DOHH2 (cell line): ENCODE measurements around the gene PROM1.

Experiments used
- H3F3A ChIP-seq: fragments of 200-600 bp; sonication (generic), shearing (Covaris generic); 2 replicates; pipeline ENCODE4 v1.6.0; 2016; ENCODE audit warnings: antibody characterized with exemption, mild to moderate bottlenecking; ENCODE audit not compliant: control insufficient read depth, insufficient read depth
- H3K27ac ChIP-seq: fragments of 200-600 bp; sonication (generic); 2 replicates; pipeline ENCODE4 v1.5.1; 2014; ENCODE audit warnings: low read depth, mild to moderate bottlenecking, low read length, moderate library complexity
- H3K27me3 ChIP-seq: fragments of 200-600 bp; sonication (generic); 2 replicates; pipeline ENCODE4 v1.6.1; 2014; ENCODE audit warnings: mild to moderate bottlenecking, low read length, mixed read lengths; ENCODE audit not compliant: control insufficient read depth
- H3K36me3 ChIP-seq: fragments of 200-600 bp; sonication (generic); 2 replicates; pipeline ENCODE4 v1.6.1; 2014; ENCODE audit warnings: mild to moderate bottlenecking, low read length, moderate library complexity, mixed read lengths; ENCODE audit not compliant: control insufficient read depth
- H3K4me1 ChIP-seq: fragments of 200-600 bp; sonication (generic); 2 replicates; pipeline ENCODE4 v1.6.1; 2014; ENCODE audit warnings: mild to moderate bottlenecking, low read length, mixed read lengths; ENCODE audit not compliant: control insufficient read depth
- H3K4me2 ChIP-seq: fragments of 200-600 bp; sonication (generic); 2 replicates; pipeline ENCODE4 v1.6.0; 2014; ENCODE audit warnings: mild to moderate bottlenecking, low read length, moderate library complexity
- H3K4me3 ChIP-seq: fragments of 200-600 bp; sonication (generic); 2 replicates; pipeline ENCODE4 v1.5.1; 2014; ENCODE audit warnings: mild to moderate bottlenecking, low read length, mixed read lengths
- H3K79me2 ChIP-seq: fragments of 200-600 bp; sonication (generic); 2 replicates; pipeline ENCODE4 v1.6.1; 2014; ENCODE audit warnings: mild to moderate bottlenecking, low read length, mixed read lengths; ENCODE audit not compliant: control insufficient read depth
- H3K9me2 ChIP-seq: fragments of 200-600 bp; sonication (generic); replicated peaks from 2 replicates; pipeline ENCODE4 v1.6.1; 2014; ENCODE audit warnings: mild to moderate bottlenecking, low read length, mixed read lengths; ENCODE audit not compliant: control insufficient read depth
- H3K9me3 ChIP-seq: fragments of 200-600 bp; sonication (generic); 2 replicates; pipeline ENCODE4 v1.6.1; 2014; ENCODE audit warnings: antibody characterized with exemption, low read length, mixed read lengths; ENCODE audit not compliant: control insufficient read depth, insufficient read depth
- H4K20me1 ChIP-seq: fragments of 200-600 bp; sonication (generic); 2 replicates; pipeline ENCODE4 v1.6.0; 2014; ENCODE audit warnings: low read depth, mild to moderate bottlenecking, antibody characterized with exemption, low read length, moderate library complexity; ENCODE audit not compliant: control insufficient read depth, insufficient read depth
- EZH2phosphoT487 ChIP-seq: fragments of 200-600 bp; sonication (generic); IDR thresholded peaks from 2 replicates; pipeline ENCODE4 v1.6.1; 2017; ENCODE audit warnings: borderline replicate concordance, mild to moderate bottlenecking, antibody characterized with exemption, low read length, moderate library complexity, mixed read lengths
- TF ChIP-seq, protein P1 (sequence below): fragments of 200-600 bp; sonication (generic); IDR thresholded peaks from one replicate; pipeline ENCODE4 v1.5.1; 2014; ENCODE audit warnings: antibody characterized with exemption, mild to moderate bottlenecking, low read depth, low read length; ENCODE audit not compliant: poor library complexity, severe bottlenecking

The PROM1 gene

DNA sequence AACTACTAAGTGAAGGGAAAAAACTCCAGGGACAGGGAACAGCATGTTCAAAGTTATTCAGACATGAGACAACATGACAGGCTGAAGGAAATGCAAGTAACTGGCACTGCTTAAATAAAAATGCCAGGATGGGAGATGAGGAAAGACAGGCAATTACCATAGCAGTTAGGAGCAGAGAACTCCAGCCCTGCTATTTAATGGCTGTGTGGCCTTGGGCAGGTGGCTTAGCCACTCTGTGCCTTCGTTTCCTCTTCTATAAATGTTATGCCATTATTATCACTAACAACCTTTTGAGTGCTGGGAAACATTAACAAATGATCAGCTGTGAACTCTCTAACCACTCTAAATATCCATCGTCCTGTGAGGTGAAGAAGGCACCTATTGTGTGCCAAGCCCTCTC, 32.7 kb downstream of the PROM1 start:
- Histone ChIP-seq H3K27ac (no peak overlapping the region), H3K9me3 (no peaks in the 10 kb centered on the region), H3K4me3 (no peak overlapping the region), H3K36me3 (no peaks in the 10 kb centered on the region), H3K4me1 (peaks cover 14% of the 10 kb centered on the region), H3F3A (no peaks in the 10 kb centered on the region), H3K27me3 (0 out of 2 replicates have a peak, but pooled peaks cover 3% of the 10 kb centered on the region), H4K20me1 (no peaks in the 10 kb centered on the region), H3K9me2 (no peaks in the 10 kb centered on the region), H3K4me2 (no peak overlapping the region), H3K79me2 (no peaks in the 10 kb centered on the region)
- no peak for TF ChIP-seq EZH2phosphoT487
- TF ChIP-seq, protein P1, sequence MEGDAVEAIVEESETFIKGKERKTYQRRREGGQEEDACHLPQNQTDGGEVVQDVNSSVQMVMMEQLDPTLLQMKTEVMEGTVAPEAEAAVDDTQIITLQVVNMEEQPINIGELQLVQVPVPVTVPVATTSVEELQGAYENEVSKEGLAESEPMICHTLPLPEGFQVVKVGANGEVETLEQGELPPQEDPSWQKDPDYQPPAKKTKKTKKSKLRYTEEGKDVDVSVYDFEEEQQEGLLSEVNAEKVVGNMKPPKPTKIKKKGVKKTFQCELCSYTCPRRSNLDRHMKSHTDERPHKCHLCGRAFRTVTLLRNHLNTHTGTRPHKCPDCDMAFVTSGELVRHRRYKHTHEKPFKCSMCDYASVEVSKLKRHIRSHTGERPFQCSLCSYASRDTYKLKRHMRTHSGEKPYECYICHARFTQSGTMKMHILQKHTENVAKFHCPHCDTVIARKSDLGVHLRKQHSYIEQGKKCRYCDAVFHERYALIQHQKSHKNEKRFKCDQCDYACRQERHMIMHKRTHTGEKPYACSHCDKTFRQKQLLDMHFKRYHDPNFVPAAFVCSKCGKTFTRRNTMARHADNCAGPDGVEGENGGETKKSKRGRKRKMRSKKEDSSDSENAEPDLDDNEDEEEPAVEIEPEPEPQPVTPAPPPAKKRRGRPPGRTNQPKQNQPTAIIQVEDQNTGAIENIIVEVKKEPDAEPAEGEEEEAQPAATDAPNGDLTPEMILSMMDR: no peak

DNA sequence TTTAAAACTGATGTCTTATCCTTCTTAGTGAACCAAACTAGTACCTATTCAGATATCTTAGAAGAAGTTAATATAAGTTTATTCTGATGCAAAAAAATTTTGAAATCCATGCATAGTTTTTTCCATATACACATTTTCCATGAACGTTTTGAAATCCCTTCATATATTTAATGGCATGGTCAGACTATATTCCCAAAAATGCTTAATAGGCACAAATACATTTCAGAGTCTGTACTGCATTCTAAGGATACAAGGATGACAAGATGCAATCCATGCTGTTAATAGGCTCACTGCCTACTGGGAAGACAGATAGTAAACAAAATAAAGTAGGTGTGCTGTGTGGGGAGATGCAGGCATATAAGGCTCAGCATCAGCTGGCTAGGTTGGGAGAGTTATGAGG, 33.2 kb downstream of the PROM1 start:
- no peak overlapping the region for H3K4me3 ChIP-seq
- H3K4me1 ChIP-seq: peaks cover 9% of the 10 kb centered on the region
- no peaks in the 10 kb centered on the region for H3K9me2 ChIP-seq
- H3K4me2 ChIP-seq: no peak overlapping the region
- H3K9me3 ChIP-seq: no peaks in the 10 kb centered on the region
- H3K36me3 ChIP-seq: no peaks in the 10 kb centered on the region
- no peaks in the 10 kb centered on the region for H4K20me1 ChIP-seq
- H3K79me2 ChIP-seq: no peaks in the 10 kb centered on the region
- no peak overlapping the region for H3K27ac ChIP-seq
- 0 out of 2 replicates have a peak, but pooled peaks cover 3% of the 10 kb centered on the region for H3K27me3 ChIP-seq
- H3F3A ChIP-seq: no peaks in the 10 kb centered on the region
- TF ChIP-seq, protein P1: no peak
- TF ChIP-seq EZH2phosphoT487: no peak

DNA sequence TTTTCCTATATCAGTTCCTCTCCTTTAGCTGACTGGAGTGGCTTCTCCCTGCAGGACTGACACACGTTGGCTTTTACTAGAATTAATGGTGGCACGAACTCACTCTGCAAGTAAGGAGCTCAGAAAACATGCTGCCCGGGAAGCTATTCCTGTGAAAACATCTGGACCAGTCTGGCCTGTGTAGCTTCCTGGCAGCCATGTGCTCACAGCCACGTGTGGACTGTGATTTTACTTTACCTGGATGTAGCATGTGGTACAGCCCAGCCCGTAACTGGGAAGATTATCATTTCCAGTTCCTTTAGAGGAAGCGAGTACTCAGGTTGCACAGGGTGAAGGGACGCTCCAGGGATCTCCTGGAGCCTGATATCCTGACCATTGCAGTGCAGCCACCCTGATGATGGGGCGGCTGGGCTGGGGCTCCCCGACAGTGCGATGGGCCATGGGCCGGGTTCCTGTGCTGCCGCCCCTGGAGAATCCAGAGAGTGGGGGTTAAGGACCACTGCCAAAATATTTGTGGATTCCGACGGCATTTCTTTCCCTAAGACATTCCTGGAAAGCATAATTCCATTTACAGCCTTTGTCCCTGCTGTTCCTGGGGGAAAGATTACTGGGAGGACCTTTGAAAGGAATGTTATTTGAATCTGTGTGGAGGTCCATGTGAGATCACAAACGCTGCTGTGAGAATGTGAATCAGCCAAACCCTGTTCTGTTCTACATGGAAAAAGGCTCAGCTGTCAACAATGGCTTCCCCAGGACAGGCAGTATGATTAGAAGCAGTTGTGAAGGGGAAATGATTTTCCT, 35.0 kb downstream of the PROM1 start:
- Histone ChIP-seq H3K9me3 (no peaks in the 10 kb centered on the region), H3K4me2 (no peak overlapping the region), H3K36me3 (no peaks in the 10 kb centered on the region), H4K20me1 (no peaks in the 10 kb centered on the region), H3K27me3 (no peaks in the 10 kb centered on the region), H3K27ac (no peak overlapping the region), H3K9me2 (no peaks in the 10 kb centered on the region), H3F3A (no peaks in the 10 kb centered on the region), H3K79me2 (no peaks in the 10 kb centered on the region), H3K4me1 (no peaks in the 10 kb centered on the region), H3K4me3 (no peak overlapping the region)
- TF ChIP-seq EZH2phosphoT487: no peak
- TF ChIP-seq, protein P1: no peak
